ENCODE measurements around the gene PTPRU.

The PTPRU gene

DNA sequence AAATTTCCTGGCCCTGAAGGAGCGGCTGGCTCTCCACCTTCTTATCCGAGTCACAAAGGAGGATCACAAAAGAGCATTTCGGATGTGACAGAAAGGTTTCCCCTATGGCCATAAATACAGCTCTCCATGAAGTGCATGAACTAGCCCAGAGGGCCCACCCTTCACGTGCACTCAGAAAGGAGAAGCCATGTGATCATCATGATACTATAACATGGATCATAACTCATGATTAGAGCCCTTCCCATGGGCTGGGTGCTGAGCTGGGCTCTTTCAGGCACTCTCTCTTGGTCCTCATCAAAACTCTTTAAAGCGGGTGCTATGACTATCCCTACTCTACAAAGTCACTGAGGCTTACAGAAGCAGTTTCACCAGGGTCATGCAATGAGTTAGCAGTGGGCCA, 135.0 kb downstream of the PTPRU start:
- no peak for DNase-seq

DNA sequence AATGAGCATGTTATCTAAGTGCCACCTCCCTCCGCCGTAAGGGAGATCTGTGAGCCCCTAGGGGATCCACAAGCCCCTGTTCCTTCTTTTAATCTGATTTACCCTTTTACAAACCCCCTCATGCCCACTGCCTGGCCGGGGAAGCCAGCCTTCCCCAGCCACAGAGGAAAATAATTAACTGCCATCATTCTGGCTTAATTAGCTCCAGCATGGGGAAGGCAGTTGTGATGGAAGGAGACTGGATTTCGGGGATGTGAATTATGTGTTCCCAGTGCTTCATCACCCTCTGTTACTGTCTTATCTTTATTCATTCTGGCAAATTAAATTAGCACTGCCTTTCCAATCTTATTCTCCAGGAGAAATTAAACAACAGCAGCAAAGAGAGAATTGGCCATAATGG, 135.8 kb downstream of the PTPRU start:
- DNase-seq = no peak

Data from stimulated activated CD4-positive, alpha-beta T cell treated with anti-CD3 and anti-CD28 coated beads, Interleukin-2, amount 100 ng/mL, for 24 hours (primary cell).